Glutamatergic neuron (in vitro differentiated cells): ENCODE data around the gene MPZL3. TPM values are rescaled to one million over a fixed set of nuclear protein-coding genes. Genes with fewer than 3 reads are reported as not detected.

Source experiments
- DNase-seq: peaks from one replicate; pipeline ENCODE4 v3.0.0; 2022
- H3K27ac Mint-ChIP-seq: one replicate; pipeline ENCODE4 v1.8.0; 2020; ENCODE audit warnings: mild to moderate bottlenecking, mixed read lengths, inconsistent platforms; ENCODE audit not compliant: unreplicated experiment
- H3K27me3 Mint-ChIP-seq: one replicate; pipeline ENCODE4 v1.8.0; 2020; ENCODE audit warnings: mild to moderate bottlenecking, moderate library complexity, mixed read lengths, inconsistent platforms; ENCODE audit not compliant: unreplicated experiment
- H3K36me3 Mint-ChIP-seq: one replicate; pipeline ENCODE4 v1.8.0; 2020; ENCODE audit warnings: mild to moderate bottlenecking, mixed read lengths, inconsistent platforms; ENCODE audit not compliant: unreplicated experiment
- H3K4me1 Mint-ChIP-seq: one replicate; pipeline ENCODE4 v1.8.0; 2020; ENCODE audit warnings: mild to moderate bottlenecking, low read depth, mixed read lengths, inconsistent platforms; ENCODE audit not compliant: unreplicated experiment
- H3K4me3 Mint-ChIP-seq: one replicate; pipeline ENCODE4 v1.8.0; 2020; ENCODE audit warnings: mild to moderate bottlenecking, mixed read lengths, inconsistent platforms; ENCODE audit not compliant: unreplicated experiment
- H3K9me3 Mint-ChIP-seq: one replicate; pipeline ENCODE4 v1.8.0; 2020; ENCODE audit warnings: mild to moderate bottlenecking, moderate library complexity, mixed read lengths, inconsistent platforms; ENCODE audit not compliant: unreplicated experiment
- total RNA-seq: library from RNA; stranded (reverse); fragmentation: NEBNext Ultra II Directional; extraction: Animal tissue kit (Norgen Biotek cat#: 25700); gene quantifications from one replicate; pipeline ENCODE4 v1.2.1, GENCODE V29; 2021; ENCODE audit not compliant: unreplicated experiment
- TF ChIP-seq, protein P1 (sequence below): fragments of 200-600 bp; sonication (generic); IDR thresholded peaks from one replicate; pipeline ENCODE4 v1.5.0; 2021; ENCODE audit not compliant: partially characterized antibody, unreplicated experiment

Gene MPZL3
- total RNA-seq, 1 donor from 2014 or later = 0.54 TPM

DNA sequence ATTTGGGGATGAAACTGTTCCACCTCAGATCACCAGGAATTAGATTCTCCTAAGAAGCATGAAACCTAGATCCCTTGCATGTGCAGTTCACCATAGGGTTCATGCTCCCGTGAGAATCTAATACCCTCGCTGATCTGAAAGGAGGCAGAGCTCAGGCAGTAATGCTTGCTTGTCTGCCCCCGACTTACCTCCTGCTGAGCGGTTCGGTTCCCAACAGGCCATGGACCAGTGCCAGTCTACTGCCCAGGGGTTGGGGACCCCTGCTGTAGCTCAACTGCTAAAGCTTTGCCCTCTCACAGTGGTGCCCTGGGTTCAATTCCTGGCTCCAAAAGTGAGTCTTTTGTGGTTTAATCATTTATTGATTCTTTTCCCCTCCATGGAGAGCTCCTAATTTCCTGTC, 30.7 kb downstream of the MPZL3 start:
- H3K4me3 Mint-ChIP-seq = no peak overlapping the region
- no peaks in the 10 kb centered on the region for H3K9me3 Mint-ChIP-seq
- no peak for DNase-seq
- H3K27ac Mint-ChIP-seq = no peak overlapping the region
- TF ChIP-seq, protein P1, sequence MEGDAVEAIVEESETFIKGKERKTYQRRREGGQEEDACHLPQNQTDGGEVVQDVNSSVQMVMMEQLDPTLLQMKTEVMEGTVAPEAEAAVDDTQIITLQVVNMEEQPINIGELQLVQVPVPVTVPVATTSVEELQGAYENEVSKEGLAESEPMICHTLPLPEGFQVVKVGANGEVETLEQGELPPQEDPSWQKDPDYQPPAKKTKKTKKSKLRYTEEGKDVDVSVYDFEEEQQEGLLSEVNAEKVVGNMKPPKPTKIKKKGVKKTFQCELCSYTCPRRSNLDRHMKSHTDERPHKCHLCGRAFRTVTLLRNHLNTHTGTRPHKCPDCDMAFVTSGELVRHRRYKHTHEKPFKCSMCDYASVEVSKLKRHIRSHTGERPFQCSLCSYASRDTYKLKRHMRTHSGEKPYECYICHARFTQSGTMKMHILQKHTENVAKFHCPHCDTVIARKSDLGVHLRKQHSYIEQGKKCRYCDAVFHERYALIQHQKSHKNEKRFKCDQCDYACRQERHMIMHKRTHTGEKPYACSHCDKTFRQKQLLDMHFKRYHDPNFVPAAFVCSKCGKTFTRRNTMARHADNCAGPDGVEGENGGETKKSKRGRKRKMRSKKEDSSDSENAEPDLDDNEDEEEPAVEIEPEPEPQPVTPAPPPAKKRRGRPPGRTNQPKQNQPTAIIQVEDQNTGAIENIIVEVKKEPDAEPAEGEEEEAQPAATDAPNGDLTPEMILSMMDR = no peak
- H3K27me3 Mint-ChIP-seq = peaks cover 1% of the 10 kb centered on the region
- no peaks in the 10 kb centered on the region for H3K36me3 Mint-ChIP-seq
- H3K4me1 Mint-ChIP-seq = peaks cover 8% of the 10 kb centered on the region

DNA sequence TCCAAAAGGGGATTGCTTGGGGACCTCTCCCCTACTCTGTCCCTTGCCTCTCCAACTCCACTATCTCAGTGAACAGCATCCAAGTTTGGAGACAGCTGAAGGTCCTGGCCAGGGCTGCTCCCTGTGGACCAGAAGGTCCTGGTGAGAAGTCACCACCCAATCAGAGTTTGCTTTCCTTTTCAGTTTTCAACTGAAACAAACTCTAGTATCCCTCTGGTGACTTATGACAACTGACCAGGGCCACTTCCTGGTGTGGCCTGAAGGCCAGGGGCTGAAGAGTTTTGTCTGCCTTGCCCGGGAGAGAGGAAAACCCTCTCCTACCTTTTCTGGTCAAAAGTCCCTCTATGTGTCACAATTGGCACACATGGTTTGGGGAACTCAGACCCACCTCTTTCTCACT, 32.4 kb downstream of the MPZL3 start:
- DNase-seq = no peak
- Mint-ChIP-seq H3K27me3 (peaks cover 1% of the 10 kb centered on the region), H3K4me1 (peaks cover 8% of the 10 kb centered on the region), H3K36me3 (no peaks in the 10 kb centered on the region), H3K4me3 (no peak overlapping the region), H3K27ac (no peak overlapping the region), H3K9me3 (peaks cover 1% of the 10 kb centered on the region)
- TF ChIP-seq, protein P1 = no peak

DNA sequence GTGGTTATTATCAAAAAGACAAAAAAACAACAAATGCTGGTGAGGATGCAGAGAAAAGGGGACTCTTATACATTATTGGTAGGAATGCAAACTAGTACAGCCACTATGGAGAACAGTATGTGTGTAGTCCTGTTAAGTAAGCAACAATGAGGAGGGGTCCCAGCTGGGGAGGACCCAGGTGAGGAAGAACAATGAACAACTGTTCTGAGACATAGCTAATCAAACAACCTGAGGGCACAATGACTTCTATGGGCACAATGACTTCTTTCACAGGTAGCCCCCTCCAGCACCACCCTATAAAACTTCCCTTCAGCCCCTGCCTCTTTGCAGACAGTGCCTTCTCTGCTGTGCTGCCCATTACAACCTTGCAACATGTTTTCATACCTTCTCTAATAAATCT, 32.9 kb downstream of the MPZL3 start:
- no peaks in the 10 kb centered on the region for H3K36me3 Mint-ChIP-seq
- no peak overlapping the region for H3K4me3 Mint-ChIP-seq
- TF ChIP-seq, protein P1 = no peak
- peaks cover 1% of the 10 kb centered on the region for H3K9me3 Mint-ChIP-seq
- no peak overlapping the region for H3K27ac Mint-ChIP-seq
- peaks cover 8% of the 10 kb centered on the region for H3K4me1 Mint-ChIP-seq
- peaks cover 1% of the 10 kb centered on the region for H3K27me3 Mint-ChIP-seq
- DNase-seq = no peak

DNA sequence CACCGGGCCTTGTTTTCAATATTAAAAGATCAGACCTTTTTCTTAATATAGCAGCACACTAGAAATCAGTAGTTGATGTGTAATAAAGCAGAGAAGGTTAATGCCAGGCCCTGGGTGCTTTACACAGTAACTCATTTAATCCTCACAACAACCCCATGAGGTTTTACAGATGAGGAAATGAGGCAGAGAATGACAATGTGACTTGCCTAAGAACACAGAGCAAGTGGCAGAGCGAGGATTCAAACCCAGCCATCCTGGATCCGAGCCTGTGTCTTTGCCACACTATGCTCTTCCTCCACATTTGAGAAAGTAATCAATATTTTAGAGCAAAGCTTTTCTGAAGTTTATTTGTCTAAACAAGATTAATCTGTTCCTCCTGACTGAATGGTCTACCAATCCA, 34.6 kb downstream of the MPZL3 start:
- peaks cover 1% of the 10 kb centered on the region for H3K27me3 Mint-ChIP-seq
- TF ChIP-seq, protein P1 = no peak
- H3K36me3 Mint-ChIP-seq = no peaks in the 10 kb centered on the region
- no peak overlapping the region for H3K4me3 Mint-ChIP-seq
- no peak for DNase-seq
- peaks cover 1% of the 10 kb centered on the region for H3K9me3 Mint-ChIP-seq
- no peak overlapping the region for H3K27ac Mint-ChIP-seq
- peaks cover 8% of the 10 kb centered on the region for H3K4me1 Mint-ChIP-seq

DNA sequence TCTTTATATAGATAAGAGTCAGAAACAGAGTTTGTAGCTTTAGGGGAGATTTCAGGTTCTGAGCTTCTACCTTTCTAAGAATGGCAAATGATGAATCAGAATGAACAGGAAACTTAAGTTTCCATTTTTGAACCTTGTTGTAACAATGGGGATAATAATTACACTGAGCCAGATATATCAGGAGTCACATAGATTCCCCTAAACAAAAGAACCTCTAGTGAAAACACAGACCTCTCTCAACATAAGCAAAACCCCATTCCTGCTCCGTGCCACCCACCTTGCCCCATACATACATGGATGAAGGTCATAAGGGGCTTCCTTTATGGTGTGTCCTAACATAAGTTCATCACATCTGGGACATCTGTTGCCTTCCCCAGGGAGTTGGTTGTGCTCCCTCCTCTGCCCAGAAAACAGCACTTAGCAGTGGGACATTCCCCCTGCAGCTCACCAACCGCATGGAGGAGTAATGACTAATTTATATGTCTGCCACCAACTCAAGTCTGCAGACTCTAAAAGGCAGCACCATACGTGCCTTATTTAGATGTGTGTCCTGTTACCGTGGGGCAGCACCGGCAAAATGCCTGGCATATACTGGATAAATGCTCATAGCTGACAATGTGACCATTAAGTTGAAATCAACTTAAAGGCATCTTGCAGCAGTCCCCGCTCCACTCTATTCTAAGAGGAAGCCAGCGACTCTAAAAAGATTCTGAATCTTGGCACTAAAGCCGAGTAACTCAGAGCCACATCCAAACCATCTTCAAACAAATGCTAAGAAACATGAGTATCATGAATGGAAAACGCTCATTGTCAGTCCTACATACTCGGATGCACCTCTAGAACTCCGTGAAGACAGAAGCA, 35.3 kb downstream of the MPZL3 start:
- peaks cover 1% of the 10 kb centered on the region for H3K9me3 Mint-ChIP-seq
- peaks cover 8% of the 10 kb centered on the region for H3K4me1 Mint-ChIP-seq
- H3K27ac Mint-ChIP-seq = peak overlapping the region; percentile 41
- no peak for DNase-seq
- no peaks in the 10 kb centered on the region for H3K36me3 Mint-ChIP-seq
- TF ChIP-seq, protein P1 = no peak
- no peak overlapping the region for H3K4me3 Mint-ChIP-seq
- peaks cover 1% of the 10 kb centered on the region for H3K27me3 Mint-ChIP-seq
